HG02840 (cell line): Measurements from ENCODE around the gene HSPB9.

ENCODE experiments used
- ATAC-seq: cut with Tn5 transposase; IDR thresholded peaks from one replicate; pipeline ENCODE4 v1.9.1; 2021; ENCODE audit warnings: mild to moderate bottlenecking, moderate library complexity, moderate number of reproducible peaks; ENCODE audit not compliant: unreplicated experiment, low FRiP score

HSPB9 gene

DNA sequence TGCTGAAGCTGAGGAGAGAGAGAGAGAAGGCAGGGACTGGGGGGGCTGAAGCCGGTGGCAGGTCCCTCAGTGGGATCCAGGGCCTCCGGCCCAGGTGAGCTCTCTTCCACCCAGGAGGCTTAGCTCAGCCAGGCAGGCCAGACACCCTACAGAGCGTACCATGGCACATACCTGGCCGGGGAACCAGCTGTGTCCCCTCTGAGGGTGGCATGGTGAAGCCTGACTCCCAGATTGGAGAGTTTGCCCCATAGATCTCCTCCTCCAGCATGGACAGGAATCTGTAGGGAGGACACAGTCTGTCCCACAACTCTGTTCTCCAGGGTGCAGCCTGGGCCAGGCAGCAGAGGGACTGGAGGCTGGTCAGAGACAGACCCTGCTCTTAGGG is 4.5 kb upstream of the HSPB9 start:
- no peak for ATAC-seq

DNA sequence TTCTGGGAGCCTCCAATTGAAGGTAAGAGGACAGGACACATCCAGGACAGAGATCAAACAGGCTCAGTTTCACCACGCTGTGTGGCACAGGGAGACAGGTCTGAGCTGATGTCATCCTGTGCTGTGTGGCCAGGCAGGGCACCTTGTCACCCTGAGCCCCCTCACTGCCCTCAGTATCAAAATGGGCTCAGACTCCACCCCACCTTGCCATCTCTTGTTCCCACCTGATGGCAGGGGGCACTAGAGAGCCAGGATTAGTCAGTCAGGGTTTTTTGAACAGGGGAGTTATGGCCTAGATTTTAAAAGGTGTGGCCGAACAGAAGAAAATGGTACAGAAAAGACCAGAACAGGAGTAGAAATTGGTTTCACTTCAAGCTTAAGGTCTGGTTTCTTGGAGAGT is 4.1 kb upstream of the HSPB9 start:
- ATAC-seq, result no peak

DNA sequence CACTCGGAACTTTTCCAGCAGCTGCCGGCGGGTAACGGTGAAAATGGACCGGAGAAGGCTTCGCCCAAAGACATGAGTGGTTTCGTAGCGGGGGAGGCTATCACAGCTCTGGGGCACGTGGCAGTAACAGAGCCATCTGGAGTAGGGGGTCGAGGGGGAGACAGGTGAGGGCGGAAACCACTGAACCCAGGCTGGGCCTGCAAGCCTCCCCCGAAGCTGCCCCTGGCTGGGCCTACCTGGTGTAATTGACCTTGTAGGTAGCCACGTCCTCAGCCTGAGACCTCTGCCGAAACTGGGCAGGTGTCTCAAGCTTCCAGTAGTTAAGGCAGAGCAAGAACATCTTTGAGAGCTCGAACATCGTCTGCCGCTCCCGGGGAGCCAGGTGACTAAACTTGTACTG is 3.3 kb upstream of the HSPB9 start:
- no peak for ATAC-seq

DNA sequence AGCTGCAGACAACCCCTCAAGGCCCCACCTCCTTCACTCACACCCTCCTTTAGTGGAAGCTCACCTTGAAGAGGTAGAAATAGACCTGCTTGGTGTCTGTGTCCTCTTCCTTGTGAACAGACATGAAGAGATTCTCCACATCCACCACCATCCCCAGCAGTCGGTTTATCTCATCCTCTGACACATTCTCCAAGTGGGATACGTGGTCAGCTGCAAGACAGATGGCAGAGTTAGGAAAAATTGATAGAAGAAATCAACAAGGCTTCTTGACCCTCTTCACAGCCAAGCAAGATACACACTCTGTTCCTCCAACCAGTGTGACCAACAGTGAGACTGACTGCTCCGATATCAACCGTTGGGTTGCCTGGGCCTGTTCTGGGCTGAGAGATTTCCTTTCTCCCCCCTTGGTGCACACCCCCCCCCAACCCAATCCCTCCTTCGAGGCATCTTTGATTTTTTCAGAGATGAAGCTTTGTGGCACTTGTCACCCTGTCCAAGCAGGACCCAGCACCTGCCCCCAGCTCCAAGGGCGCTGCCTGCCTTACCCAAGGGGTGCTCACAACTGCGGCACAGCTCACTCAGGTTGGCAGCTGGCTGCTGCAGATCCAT is 2.3 kb upstream of the HSPB9 start:
- ATAC-seq, result no peak

DNA sequence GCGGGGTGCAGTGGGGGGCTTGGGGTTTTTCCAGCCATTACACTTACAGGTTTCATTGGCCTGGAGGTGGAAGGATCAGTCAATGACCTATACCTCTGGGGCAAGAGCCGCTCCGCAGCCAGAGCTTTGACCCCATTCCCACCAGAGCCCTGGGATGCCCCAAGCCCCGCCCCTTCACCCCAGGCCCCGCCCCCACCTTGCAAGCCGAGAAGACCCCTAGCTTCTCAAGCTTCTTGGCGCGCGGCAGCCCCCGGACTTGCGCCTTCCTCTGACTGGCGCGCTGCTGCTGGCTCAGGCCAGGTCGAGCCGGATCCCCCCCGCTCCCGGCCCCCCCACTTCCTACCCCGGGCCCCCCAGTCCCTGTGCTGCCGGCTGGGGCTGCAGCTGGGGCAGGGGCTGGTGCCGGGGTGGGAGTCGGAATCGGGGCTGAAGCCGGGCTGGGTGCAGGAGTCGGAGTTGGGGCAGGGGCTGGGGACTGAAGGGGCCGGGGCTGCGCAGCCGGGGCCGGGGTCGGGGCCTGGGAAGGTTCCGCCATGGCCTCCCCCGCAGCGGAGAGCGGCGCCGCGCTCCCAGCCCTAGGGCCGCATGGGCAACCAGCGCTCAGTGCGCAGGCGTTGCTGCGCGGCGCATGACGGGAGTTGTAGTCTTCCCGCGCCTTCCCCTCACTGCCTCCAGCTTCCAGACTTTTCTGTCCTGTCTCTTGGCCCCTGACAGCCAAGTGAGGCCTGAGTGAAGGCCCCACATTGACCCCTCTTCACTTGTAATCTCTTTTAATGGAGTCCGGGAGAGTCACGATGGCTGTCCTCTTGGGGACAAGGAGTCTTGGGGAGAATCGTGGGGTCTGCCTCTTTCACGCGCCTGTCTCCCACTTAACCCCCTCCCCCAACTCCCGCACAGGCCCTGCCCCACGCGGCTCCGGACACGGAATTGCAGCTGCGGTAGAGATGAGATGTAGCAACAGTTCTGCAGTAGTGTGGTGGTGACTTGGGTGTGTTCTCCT is 1.5 kb upstream of the HSPB9 start, which contains the start of gene KAT2A:
KAT2A (minus strand) TSS at position 598 of the 1,000 bp plus-strand sequence; CDS start at position 535, 63 bp downstream.
- ATAC-seq, result no peak

DNA sequence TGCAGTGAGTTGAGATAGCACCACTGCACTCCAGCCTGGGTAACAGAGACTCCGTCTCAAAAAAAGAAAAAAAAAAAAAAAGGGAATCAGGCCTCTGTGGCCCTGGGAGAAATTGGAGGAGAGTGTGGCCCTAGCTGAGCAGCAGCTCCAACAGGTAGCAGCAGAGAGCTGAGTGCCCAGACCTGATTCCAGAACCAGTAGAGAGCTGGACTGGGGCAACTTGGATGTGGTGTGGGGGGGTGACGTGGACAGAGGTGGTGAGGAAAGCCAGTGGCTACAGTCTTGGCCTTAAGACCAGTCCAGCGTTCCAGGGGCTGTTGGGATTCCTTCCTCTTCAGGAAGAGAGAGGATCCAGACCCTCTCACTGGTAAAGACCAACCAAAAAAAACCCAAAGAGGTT is 1.7 kb downstream of the HSPB9 start:
- ATAC-seq, result no peak

DNA sequence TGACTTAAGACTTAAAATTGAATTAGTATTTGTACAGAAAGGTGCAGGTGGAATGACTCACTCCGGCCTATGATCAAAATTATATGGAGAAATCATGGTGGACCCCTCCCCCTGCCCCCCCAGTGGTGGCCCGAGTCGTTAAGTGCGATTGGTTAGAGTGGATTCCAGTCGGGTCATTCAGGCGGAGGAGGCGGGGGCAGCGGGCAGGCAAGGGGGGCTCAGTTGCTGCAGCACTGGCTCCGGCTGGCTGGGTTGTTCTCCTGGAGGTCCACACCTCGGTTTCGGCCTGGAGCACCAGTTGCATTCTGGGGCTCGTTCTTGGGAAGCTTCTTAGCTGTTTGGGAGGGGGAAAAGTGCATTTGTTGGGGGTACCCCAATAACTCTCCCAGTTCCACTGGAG is 3.0 kb downstream of the HSPB9 start:
- ATAC-seq, result no peak

DNA sequence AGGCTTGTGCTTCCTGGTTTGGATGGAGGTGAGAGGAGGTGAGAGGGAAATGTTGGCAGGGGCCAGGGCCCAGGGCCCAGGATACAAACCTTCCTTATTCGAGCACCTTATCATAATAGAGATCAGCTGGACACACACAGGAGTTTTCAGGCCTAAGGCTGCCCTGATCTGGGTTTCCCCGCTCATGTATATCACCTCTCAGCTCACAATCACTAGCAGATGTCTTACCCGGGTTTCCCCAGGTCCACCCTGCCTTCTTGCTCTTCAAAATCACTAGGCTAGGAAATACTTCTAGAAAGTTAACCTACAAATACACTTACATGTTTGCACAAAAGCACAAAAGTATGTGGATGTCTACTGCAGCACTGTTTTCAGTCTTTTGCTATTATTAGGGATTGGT is 4.2 kb downstream of the HSPB9 start:
- ATAC-seq, result no peak

DNA sequence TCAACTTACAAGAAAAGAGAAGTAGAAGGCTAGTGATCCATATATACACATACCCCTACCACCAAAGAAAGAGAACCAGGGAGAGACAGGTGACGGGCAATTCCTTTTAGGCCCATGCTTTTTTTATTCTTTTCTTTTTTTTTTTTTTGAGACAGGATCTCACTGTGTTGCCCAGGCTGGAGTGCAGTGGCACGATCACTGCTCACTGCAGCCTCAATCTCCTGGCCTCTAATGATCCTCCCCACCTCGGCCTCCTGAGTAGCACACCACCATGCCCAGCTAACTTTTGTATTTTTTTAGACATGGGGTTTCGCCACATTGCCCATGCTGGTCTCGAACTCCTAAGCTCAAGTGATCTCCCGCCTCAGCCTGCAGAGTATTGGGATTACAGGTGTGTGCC is 4.8 kb downstream of the HSPB9 start:
- ATAC-seq, result no peak

DNA sequence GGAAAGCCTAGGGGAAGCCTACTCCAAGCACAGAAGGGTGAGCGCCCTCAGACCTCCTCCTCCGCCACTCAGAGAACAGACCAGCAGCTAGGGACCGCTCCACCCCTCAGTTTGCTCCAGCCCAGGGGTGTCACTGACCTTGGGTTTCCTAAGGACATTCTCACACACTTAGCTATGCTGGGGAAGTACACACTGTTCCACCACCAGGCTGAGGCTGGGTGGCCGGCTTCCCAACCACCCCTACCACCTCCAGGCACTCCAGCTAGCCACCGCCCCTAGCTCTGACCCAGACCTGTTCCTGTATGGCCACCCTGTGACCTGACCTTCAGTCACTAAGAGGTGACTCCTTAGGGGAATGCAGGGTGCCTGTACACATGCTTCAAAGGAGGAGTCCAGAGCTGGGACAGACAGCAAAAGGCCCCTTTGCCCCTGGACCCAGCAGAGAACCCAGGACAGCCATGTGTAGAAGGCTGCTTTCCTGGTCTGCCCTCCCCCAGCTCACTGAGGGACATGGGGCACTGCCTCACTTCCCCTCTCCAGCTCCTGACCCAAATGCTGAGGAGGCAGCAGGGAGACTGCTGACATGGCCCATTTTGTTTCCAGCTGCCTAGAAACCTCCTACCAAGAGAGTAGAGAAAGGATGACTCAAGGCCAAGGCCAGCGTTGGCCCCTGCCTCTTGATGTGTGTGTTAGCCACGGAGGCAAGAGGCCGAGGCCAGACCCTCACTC is 6.7 kb downstream of the HSPB9 start:
- no peak for ATAC-seq

DNA sequence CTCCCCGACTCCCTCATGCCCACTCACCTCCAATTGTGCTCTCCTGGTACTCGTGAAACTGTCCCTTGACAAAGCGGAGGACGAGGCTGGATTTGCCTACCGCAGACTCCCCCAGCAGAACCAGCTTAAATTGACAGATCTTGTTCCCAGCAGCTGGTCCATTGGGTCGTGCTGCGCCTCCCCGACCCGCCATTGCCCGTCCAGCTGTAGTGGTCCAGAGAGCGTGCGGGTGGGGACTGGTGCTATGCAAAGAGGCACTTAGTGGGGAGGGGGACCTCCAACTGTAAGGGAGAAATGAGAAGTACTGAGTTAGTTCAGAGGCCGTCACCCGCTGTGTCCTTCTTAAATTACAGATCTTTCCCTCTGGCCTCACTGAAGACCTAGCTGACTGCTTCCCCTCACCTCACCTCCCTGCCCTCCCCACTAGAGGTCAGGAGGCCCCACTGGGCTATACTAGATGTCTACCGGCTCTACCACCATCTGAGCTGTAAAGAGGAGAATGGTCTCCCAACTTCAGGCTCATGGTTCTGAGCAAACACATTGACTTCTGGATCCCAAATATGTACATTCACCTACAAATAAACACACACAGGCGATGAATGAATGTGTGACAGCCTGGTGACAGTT is 7.8 kb downstream of the HSPB9 start:
- ATAC-seq, result no peak

DNA sequence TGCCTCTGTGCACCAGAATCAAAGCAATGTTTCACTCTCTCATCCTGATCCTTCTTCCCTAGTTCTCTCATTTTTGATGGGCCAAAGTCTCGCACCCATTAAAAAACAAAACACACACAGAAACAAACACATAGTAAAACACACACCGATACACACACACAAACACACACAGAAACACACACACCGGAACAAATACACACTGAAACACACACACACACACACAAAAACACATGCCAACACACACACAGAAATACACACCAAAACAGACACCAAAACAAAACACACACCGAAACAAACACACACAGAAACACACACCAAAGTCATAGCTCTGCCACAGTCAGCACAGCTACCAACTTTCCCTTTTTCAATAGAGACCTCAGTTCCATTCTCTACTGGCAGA is 8.6 kb downstream of the HSPB9 start:
- no peak for ATAC-seq

DNA sequence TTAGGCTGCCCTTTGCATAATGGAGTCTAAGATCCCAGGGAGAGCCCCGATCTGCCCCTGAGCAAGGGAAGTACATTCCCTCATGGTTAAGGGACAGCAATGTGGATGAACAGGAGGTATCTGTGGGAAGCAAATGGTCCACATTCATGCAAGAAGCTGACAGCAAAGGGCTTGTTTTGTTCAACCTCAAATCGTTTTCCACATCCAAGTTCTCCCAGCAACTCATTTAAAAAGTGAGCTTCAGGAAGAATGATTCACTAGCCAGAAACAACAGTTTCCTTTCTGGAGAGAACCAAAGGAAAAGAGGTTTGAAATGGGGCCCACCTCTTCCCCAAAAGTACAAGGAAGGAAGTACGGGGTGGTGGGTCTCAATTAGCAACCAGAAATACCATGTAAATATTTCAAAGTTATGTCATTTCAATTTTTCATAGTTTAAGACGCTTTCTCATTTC is 9.4 kb downstream of the HSPB9 start:
- no peak for ATAC-seq

DNA sequence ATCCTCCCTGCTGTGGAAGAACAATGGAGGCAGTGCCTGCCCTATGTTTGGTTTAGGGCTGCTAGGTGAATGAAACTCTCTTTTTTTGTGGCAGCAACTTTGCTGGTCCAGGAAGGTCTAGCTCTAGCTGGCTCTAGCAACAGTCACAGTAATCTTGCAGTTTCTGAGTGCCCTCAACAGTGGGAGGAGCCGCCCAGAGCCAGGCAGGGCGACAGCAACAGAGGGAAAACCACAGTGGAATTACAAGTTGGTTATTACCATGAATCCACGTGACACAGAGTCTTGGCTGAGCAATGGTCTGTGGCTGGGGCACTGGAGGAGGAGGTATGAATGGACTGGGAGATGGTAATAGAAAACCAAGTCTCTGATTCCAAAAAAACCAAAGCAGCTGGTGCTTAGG is 10.3 kb downstream of the HSPB9 start:
- ATAC-seq, result no peak

DNA sequence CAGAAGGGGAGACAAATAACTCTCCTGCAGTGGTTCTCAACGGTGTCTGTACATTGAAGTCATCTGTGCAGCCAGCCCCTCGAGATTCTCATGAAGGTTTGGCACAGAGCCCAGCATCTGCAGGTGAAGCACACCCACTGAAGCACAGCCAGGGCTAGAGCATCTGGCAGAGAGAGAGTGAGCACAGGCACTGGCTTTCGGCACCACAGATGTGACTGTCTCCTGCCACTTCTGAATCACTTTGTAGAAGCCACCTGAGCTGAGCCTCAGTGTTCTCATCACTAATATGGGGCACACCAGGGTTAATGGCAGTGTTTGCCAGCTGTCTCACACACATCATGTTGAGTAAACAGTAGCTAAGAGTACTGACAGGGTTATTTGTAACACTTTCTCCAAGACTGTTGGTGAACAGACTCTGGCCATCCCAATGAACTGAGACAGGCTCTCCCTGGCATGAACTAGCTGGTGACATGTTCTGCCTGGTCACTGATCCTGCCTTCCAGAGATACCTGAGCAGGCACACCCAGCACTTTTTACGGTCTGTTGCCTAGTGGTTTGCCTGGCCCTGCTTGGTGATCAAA is 10.9 kb downstream of the HSPB9 start:
- no peak for ATAC-seq

DNA sequence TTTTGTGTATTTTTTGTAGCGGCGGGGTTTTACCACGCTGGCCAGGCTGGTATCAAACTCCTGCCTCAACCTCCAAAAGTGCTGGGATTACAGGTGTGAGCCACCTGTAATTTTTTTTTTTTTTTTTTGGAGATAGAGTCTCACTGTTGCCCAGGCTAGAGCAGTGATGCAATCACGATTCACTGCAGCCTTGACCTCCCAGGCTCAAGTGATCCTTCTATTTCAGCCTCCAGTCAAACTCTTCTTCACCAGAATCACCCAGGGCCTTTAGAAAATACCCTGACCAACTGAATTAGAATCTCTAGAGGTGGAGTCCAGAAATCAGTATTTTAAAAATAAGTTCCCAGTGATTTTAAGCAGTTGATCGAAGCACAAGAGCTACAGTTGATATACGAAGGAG is 12.5 kb downstream of the HSPB9 start:
- no peak for ATAC-seq

DNA sequence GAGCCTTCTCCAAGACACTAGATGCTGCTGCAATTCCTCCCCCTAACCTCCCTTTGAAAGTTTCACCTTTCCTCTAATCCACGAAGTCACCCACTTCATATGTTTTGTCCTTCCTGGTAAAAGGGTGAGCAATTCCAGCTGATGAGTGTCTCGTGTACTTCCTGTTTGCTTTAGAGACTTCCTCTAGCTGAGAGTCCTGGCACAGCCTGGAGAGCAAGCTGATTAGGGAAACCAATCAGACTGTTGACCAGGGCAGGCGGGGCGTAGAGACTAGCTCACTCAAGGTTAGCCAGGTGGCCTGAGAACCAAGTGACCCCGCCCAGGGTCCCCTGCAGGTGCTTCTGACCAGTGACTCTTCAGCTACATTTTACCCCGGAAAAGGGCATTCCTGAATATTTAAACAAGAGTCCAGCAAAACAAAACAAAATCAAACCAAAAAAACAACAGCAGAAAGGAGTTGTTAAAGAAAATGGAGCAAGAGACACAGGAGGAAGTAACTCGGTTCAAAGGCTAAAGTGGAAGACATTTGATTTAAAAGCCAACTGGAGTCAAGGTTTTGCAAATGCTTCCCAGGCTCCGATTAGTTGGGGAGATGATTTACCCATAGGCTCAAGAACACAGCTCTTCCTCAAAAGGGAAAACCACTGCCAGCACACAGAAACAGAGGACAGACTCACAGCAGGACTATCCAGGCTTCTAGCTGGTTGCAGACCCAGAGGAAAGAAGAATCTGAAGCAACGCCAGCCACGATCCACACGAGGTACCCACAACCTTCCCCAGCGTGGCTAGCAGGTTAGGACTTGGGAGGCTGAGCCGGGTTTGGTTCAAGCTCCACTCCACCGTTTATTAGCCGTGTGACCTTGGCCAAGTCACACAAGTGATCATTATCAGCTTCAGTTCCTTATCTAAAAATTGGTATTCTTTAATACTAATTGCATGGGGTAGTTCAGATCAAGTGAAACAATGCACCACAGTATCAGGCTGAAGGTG is 13.4 kb downstream of the HSPB9 start:
- ATAC-seq, result no peak

DNA sequence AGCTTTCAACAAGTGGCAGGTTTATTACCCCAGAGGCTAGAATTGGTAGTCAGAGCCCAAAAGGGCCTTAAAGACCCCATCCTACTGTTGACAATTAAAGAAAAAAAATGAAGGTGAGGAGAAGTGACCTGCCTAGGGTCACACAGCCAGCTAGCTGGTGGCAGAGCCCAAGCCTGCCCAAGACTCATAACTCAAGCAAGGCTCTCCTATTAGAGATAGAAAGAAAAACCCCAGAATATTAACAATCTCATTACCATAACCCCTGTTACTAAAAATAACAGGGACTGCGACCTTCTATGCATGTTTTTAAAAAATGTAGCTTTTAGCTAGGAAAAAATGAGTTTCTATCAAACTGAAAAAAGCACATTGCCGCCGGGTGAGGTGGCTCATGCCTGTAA is 14.0 kb downstream of the HSPB9 start:
- ATAC-seq, result no peak
